ENCODE data around the gene IRF1.
"Not testable (repeated sequence)": the region's sequence is repeated elsewhere in the genome, so short reads cannot be mapped to it uniquely, and the experiment has no call there.

IRF1 gene

DNA sequence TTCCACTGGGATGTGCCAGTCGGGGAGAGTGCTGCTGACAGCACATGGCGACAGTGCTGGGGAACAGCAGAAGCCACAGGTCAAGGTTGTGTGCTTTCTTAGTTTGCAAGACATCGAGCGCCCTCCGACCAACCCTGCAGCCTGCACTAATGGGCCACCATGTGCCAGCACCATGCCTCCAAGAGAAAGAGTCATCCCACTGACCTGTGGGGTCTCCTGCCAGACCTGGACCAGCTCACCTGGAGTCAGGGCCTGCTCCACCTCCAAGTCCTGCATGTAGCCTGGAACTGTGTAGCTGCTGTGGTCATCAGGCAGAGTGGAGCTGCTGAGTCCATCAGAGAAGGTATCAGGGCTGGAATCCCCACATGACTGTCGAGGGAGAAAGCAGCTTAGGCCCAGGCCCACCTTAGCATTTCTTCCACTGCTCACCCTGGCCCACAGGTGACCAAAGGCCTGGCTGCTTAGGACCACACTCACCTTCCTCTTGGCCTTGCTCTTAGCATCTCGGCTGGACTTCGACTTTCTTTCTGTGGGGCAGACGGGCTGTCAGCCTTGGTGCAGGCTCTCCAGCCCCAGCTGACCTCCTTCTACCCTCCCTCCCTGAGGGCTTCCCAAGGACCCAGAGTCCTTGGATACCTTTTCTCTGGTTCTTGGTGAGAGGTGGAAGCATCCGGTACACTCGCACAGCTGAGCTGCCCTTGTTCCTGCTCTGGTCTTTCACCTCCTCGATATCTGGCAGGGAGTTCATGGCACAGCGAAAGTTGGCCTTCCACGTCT lies 4.1 kb downstream of the IRF1 start:
- DNase-seq = no peak

DNA sequence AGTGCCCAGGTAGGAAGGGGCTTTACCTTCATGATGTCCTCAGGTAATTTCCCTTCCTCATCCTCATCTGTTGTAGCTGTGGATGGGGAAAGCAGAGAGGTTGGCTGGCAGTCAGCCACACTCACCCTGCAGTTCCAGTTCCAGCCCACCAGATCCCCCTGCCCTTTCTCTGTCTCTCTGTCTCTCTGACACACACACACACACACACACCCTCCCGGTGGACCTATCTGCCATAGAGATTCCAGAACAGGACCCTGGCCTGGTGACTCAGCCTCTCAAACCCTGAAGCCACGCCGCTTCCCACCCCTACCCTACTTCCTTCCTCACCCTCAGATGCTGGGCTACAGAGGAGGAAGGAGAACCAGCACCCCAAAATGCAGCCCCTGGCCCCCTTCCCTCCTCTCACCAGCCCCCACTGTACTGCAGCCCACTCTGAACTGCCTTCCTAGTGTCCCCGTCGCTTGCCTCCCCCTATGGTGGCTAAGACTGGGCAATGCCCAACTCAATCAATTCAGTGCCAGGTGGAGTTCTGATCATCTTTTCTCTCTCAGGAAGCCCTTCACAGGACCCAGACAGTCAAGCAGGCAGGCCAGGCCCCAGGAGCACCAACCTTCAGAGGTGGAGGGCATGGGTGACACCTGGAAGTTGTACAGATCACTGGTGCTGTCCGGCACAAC lies 4.8 kb downstream of the IRF1 start:
- DNase-seq = no peak

DNA sequence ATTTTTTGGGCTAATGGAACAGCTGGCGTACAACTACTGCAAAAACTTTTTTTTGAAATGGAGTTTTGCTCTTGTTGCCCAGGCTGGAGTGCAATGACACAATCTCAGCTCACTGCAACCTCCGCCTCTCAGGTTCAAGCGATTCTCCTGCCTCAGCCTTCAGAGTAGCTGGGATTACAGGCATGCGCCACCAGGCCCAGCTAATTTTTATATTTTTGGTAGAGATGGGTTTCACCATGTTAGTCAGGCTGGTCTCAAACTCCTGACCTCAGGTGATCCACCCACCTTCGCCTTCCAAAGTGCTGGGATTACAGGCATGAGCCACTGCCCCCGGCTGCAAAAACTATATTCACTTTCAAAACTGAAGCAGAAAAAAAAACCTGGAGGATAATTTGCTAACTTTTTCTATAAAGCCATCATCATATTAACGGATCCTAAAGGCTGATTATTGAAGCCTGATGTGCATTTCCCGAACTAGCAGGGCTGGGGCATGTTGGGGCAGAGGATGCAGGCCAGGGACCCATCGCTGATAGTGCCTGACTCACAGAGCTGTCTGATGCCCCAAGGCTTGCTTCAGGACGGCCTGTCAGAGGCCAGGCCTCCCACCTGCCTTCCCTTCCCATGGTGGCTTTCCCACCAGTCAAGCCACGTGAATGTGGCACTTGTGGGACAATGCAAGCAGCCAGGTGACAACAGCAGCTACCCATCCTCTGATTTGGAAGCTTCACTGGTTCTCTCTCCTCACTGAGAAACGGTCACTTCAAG lies 5.5 kb downstream of the IRF1 start:
- not testable (repeated sequence) for DNase-seq

DNA sequence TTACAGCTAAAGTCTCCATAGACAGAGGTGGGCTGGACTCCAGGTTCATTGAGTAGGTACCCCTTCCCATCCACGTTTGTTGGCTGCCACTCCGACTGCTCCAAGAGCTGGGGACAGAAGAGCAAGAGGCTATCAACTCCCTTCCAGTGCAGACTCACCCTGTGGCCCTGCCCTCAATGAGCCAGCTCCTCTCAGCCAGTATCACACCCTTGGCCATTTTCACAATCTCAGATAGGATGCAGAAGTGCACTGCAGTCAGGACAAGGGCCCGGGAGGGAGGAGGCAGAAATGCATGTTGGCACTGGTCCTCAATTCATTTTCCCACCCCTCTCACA lies 6.2 kb downstream of the IRF1 start:
- no peak for DNase-seq

DNA sequence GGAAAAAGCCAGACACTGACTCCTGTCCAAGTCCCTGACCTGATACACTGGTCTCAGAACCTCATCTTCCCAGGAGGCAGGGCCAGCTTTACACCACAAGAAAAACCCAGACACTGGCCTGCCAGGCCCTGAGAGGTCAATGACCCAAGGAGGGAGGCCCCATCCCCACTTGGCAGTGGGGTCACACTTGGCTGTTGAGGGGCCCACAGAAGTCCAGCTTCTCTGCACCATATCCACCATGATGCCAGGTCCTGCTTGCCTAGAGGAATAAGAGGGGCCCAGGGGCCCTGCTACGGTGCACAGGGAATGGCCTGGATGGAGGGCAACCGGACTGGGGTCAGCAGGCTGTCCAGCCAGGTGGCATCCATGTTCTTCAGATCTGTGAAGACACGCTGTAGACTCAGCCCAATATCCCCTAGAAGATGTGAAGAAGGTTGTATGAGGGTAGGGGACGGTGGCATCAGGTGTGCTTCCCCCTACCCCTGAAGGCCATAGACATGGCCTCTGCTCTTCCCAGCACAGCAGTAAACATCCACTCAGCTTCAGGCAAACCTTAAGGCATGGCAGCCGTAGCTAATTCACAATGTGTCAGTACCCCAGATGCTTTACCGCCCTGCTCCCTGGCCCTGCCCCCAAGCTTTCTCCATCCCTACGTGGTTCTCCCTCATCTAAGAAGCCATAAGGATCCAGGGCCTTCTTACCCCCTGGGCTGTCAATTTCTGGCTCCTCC lies 6.7 kb downstream of the IRF1 start:
- DNase-seq = no peak

DNA sequence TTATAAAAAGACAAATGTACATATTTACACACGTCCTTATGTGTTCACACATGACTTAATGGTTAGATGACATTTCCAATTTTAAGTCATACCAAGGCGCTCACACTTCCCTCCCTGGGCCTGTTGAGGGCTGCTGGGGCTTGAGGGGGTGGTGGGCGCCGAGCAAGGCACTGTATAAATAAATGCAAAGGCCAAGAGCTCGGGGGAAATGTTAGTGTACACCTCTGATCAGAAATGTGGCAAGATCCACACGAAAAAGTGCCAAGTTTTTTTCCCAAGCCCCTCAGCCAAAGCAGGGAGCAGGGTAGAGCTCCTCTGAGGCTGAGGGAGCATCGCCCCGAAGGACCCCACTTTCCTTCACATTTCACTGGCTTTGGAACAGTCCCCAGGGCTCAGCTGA lies 7.5 kb downstream of the IRF1 start:
- DNase-seq = no peak

DNA sequence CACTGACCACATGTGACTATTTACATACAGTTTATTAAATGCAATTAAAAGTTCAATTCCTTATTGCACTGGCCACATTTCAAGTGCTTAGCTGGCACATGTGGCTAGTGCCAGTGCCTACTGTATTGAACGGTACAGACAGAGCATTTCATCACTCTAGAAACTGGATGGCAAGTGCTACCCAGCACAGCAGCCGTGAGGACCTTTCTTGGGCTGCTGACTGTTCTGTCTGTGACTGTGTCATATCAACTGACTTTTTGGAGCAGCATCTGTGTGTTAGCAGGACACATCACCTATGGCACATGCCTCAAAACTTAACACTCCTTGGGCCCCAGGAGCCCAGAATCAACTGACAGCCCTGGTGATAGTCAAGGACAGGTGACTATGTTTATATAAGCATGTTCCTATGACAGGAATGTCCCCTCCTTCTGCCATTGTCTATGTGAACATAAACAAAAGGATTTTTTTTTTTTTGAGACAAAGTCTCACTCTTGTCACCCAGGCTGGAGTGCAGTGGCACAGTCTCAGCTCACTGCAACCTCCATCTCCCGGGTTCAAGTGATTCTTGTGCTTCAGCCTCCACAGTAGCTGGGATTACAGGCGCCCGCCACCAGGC lies 8.9 kb downstream of the IRF1 start:
- DNase-seq = no peak

DNA sequence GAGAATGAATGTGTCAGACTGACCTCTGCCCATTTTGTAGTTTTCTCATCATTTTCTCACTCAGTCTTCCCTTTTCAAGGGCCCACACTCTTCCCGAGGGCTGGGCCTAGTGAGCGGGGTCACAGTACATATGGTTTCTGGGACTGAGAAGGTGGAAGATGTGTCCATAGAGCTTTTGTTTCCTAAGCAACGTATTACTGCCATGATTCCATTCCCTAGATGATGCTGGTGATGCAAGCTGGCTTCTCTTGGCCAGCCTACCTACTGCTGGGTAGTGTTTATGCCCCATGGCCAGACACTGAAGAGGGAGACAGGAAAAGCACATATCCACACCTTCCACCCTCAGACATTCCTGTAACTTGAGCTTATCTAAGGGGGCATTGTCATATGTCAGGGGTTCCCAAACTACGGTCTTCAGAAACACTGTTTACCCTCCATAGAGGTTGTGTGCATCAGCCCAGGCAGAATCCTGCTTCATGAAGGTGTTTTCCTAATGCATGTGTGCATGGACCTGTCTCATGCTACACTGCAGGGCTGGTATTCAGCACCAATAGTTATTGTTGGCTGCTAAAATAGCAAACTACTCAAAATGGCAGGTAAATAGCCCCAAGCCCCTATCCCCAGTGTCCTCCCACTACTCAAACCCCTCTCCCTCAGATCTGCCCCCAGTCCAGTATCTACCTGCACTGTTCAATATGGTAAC lies 9.5 kb downstream of the IRF1 start:
- DNase-seq = no peak

DNA sequence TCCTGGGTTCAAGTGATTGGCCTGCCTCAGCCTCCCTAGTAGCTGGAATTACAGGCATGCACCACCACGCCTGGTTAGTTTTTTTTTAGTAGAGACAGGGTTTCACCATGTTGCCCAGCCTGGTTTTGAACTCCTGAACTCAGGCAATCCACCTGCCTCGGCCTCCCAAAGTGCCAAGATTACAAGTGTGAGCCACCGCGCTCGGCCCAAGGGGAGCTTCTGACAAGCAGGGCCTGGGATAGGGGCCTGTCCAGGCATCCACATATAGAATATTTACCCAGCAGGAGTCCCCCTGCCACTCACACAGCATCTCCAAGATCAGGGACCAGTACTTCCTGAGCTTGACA lies 10.1 kb downstream of the IRF1 start:
- DNase-seq = no peak

DNA sequence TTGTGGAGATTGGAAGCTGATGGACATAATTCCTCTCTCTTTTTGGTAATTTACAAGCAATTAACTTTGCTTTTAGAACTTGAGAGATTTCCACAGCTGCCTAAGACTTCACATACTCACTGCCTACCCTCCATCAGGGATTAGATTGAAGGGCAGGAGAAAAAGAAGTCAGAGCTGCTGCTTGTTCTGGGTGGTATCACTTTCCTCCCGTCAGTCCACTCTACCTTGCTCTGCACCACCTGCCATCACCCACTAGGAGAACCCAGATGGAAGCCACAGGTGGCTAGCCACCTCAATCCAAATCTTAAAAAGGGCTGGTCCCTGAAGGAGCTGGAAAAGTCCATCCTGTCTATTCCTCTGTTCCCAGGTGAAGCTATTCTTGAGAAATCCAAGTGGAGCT lies 10.5 kb downstream of the IRF1 start:
- no peak for DNase-seq

DNA sequence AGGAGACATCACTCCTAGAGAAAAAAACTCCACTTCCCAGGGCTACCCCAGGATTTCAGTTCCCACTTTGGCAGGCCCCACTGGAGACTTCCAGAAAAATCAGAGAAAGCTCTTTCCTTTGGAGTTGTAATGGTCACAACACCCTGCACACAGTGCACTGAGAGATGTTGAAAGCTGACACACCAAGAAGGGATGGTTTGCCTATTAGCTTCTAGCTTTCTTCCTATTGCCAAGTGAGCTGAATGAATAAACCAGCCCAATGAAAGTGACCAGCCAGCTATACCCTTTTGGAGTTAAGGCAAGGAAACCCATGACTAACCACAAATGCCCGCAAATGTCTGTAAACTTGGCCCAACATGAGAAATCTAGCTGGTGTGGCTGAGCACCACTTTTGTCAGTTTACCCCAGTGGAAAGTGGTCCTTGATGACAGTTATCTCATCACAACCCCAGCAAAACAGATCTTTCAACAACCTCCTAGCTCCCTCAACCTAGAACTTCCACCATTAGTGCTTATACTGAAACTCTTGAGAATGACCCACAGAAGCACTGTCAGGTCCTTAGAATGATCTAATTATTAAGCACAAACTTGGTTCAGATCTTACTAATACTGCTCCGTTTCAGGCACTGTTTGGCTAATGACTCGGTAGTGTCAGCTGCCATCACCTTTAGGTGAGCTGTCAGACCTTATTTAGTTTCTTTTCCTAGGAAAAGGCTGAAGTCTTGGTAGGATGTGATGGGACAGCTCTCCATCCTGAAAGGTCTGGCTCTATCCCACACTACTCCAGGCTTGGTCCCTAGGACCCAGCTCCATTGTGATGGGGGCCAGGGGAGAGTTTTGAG lies 11.2 kb downstream of the IRF1 start:
- no peak for DNase-seq

DNA sequence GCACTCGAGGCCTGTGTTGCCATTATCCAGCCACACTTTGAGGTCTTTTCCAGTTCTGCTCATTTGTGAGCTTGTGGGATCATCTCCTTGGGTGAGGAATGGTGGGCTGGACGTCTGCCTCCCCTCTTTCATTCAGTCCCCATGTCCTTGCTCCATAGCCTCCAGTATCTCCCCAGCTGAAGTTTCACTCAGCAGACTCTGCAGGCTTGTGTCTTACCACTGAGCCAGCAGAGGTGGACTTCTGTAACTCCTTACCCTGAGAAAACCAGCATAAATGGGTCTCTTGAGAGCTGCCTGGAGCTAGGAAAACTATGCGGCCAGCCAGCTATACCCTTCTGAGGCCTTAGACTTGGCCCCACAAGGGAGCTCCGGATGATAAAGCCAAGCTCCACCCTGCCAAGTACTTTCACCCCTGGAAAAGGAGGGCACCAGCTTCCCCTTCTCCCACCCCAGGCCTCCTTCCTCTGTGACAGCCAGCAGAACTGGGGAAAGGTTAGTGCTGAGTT lies 12.2 kb downstream of the IRF1 start:
- DNase-seq = no peak

DNA sequence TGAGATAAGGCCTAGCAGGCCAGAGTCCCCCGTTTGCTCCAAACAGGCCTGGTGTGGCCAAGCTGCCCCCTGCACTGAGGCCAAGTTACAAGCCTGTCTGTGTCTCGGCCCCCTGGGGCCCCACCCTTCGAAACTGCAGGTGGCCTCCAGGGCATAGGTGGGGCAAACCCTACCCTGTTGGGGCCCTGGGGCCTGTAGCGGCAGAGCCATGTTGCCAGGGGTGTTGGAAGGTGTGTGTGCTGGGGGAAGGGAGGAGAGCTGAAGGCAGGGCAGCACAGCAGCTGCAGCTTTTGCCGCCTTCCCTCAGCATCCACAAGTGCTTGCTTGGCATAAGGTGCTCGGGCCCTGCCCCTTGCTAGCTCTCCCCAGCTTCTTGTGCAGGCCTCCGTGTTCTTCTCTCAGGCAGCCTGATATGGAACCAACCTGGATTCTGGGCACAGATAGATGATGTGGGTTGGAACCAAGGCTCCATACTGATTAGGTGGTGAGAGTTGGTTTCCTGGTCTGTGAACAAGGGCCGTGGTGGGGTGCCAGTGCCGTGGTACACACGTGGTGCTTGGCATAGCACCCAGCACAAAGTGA lies 12.7 kb downstream of the IRF1 start:
- DNase-seq = no peak

DNA sequence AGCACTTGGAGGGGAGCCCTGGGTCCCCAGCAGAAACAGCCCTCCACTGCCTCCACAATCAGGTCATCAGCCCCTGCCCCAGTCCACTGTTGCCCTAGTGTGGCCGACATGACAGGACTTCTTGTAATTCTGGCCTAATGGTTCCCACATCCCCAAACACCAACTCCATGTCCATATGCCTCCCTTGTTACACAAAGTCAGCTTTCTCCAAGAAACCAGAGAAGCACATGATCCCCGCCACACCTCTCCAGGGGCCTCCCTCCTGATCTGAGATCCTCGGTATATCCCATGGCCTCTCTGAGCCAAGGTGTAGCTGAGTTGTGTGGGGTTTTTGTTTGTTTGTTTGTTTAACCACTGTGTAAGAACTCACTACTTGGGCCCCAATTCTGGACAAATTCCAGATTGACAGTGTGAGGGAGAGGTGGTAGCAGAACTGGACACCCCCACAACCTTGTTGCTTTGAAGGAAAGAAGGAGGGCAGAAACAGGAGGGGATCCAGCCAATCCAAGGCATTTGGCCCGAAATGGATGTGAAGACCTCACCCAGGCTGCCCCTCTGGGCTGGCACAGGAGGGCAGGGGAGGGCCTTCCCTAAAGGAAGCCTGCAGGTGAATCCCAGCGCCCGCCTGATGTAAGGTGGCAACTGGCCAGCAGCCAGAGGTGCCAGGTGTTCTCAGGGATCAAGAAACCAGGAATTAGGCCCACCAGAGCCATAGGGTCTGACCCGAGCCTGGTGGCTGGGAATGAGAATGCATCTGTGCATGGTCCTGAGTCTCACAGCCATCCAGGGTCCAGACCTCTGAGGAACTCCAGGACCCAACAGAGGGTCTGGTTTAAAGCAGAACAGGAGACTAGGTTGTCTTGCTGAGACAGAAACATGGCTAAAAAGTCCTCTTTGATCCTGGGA lies 13.4 kb downstream of the IRF1 start:
- DNase-seq = no peak

DNA sequence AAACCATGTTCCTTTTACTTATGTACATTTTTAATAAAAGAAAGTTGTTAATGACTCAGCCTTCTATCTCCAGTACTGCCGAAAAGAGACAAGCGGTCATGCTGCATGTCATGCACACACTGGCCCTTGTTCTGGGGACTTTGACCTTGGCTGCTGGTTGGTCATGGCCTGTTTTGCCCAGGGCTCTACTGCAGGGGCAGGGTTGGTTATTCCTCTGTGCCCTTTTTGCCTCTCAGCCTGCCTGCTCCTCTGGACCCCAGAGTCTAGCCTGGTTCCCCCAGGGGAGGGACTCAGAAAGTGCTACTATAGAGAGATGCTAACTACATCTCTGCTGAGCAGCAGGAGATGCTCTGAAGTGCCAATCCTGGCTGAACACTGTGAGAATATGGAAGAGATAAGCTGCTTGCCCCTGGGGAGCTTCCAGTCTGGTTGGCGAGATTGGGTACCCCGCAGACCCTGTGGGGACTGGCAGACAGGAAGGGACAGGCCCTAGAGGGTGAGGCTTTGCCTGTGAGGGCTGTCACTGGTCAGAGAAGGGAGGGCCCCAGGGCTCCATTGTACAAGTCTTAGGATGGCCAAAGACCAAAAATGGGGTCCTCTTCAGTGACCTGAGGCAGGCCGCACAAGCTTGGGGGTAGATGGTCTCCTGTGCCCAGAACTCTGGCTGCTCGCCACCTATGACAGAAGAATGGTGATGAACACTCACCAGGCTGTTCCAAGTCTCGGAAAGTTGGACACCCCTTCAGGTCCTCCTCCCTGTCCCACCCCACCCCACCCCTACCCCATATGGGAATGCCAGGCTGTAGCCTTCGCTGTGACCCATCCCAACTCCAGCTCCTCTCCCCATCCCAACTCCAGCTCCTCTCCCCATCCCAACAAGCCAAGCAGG lies 14.3 kb downstream of the IRF1 start:
- no peak for DNase-seq

DNA sequence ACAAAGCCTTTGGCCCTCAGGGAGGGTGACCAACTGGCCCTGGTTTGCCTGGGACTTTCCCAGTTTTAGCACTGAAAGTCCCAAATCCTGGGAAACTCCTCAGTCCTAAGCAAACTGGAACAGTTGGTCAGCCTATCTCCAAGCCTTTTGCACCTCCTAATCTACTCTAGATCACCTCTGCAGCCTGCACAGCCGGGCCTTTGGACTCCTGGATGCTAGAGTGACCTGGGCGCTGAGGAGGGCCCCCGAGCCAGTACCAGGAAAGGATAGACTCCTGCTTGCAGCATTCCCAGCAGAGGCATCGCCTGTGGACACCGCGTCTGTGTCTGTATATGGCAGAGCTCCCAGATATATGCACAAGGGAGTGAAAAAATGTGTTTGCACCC lies 15.1 kb downstream of the IRF1 start:
- DNase-seq = no peak

DNA sequence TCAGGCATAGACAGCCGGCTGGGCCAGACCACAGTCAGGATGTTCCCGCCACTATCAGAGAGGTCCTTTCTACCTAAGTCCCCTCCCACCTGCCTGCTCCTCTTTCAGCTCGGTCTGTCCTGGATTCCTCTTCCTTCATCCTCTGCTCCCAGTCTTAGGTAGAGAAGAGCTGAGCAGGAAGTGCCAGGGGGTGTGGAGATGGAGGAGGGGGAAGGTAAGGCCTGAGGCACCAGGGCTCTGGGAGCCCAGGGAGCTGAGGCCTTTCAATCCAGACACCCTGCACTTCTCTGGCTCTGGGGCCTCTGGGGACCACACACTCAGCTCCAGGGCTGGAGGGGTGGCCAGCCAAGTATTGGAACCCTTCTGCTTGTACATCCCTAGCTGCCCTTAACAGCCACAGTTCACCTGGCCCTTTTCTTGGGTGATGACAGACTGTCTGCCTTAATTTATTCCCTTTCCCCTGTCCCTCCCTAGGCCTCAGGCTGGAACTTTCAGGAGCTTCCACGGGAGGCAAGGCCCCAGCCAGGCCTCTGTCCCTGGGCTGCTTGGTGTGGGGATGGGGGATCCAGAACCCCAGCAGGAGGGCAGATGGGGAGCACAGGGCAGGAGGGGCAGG lies 15.6 kb downstream of the IRF1 start:
- no peak for DNase-seq

DNA sequence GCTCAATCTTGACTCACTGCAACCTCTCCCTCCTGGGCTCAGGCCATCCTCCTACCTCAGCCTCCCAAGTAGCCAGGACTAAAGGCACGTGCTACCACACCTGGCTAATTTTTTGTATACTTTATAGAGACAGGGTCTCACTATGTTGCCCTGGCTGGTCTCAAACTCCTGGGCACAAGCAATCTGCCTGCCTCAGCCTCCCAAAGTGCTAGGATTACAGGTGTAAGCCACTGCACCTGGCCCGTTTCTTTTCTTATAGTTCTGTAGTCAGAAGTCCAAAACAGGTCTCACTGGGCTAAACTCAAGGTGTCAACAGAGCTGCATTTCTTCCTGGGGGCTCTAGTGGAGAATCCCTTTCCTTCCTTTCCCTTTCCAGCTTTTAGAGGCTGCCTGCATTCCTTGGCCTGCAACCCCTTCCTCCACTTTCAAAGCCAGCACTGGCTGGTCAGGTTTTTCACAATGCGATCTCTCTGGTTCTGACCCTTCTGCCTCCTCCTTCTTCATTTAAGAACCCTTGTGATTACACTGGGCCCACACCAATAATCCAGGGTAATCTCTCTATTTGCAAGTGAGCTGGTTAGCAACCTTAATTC lies 16.3 kb downstream of the IRF1 start:
- DNase-seq = no peak

Measured in retina (tissue), 1 donor.